HepG2 (cell line): Measurements from ENCODE around the gene ETV6. TPM values are rescaled to one million over a fixed set of nuclear protein-coding genes. Genes with fewer than 3 reads are reported as not detected.

ENCODE experiments used
- ARHGAP35 ChIP-seq: sonication (generic); formaldehyde crosslinking; IDR thresholded peaks from 2 replicates; pipeline ENCODE4 v1.9.0; 2022; ENCODE audit warnings: mild to moderate bottlenecking, inconsistent platforms, moderate library complexity, missing genetic modification reagents, borderline replicate concordance
- DNMT3B ChIP-seq: conservative IDR thresholded peaks from 2 replicates; pipeline ENCODE4 v1.6.1; 2016; ENCODE audit warnings: missing biosample characterization, control low read depth
- MIER2 ChIP-seq: IDR thresholded peaks from 2 replicates; pipeline ENCODE4 v1.6.1; 2016; ENCODE audit warnings: missing biosample characterization, missing genetic modification reagents
- ZNF432 ChIP-seq: sonication (generic); formaldehyde crosslinking; IDR thresholded peaks from 2 replicates; pipeline ENCODE4 v1.5.0; 2020; ENCODE audit warnings: missing genetic modification reagents, mild to moderate bottlenecking, borderline replicate concordance
- ZNF557 ChIP-seq: sonication (generic); formaldehyde crosslinking; IDR thresholded peaks from 2 replicates; pipeline ENCODE4 v1.4.0; 2020; ENCODE audit warnings: missing genetic modification reagents
- ZNF776 ChIP-seq: sonication (generic); formaldehyde crosslinking; IDR thresholded peaks from 2 replicates; pipeline ENCODE4 v1.4.0; 2020; ENCODE audit warnings: mild to moderate bottlenecking, missing genetic modification reagents
- ZNF83 ChIP-seq: sonication (generic); formaldehyde crosslinking; IDR thresholded peaks from 2 replicates; pipeline ENCODE4 v1.4.0; 2020; ENCODE audit warnings: missing genetic modification reagents, mild to moderate bottlenecking, borderline replicate concordance
- polyA plus RNA-seq, 8 experiments: library from polyadenylated mRNA; depleted of rRNA in 3 of 8; stranded (reverse) in 7 of 8; unstranded in 1 of 8; fragments of >200 nt; fragmentation: Illumina TruSeq in 4 of 8; extraction: Trizol in 4 of 8; gene quantifications; 2 replicates each; pipeline versions ENCODE4 v1.2.1 to v1.2.3, GENCODE V29; 2011 to 2016; ENCODE audit warnings: low read depth in 4 of 8, missing spikeins in 1 of 8, mixed read lengths in 1 of 8; ENCODE audit not compliant: insufficient read depth in 1 of 8
- total RNA-seq, 5 experiments: library from RNA; depleted of rRNA; stranded (reverse); fragments of >200 nt; fragmentation: Illumina TruSeq; extraction: Trizol; gene quantifications; 2 replicates each; pipeline ENCODE4 v1.2.3, GENCODE V29; 2016; ENCODE audit warnings: low read depth in 1 of 5
- TF ChIP-seq, protein P1 (sequence below): sonication (generic); formaldehyde crosslinking; IDR thresholded peaks from 2 replicates; pipeline ENCODE4 v1.4.0; 2020; ENCODE audit warnings: missing genetic modification reagents
- TF ChIP-seq, protein P2 (sequence below): sonication (generic); formaldehyde crosslinking; IDR thresholded peaks from 2 replicates; pipeline ENCODE4 v1.4.0; 2020; ENCODE audit warnings: missing genetic modification reagents, borderline replicate concordance
- TF ChIP-seq, protein P3 (sequence below): sonication (generic); formaldehyde crosslinking; conservative IDR thresholded peaks from 2 replicates; pipeline ENCODE4 v1.8.0; 2022; ENCODE audit warnings: low read depth, missing genetic modification reagents
- TF ChIP-seq, protein P4 (sequence below): sonication (generic); formaldehyde crosslinking; IDR thresholded peaks from 2 replicates; pipeline ENCODE4 v1.4.0; 2020; ENCODE audit warnings: mild to moderate bottlenecking, missing genetic modification reagents
- TF ChIP-seq, protein P5 (sequence below): sonication (generic); formaldehyde crosslinking; IDR thresholded peaks from 2 replicates; pipeline ENCODE4 v1.5.0; 2020; ENCODE audit warnings: mild to moderate bottlenecking, missing genetic modification reagents, borderline replicate concordance

ETV6 gene
- total and polyA plus RNA-seq, 2 of the 13 experiments (the other 11 are each of a cell fraction or from before 2014, with no cell fraction given): 2.2 to 3.0 TPM

DNA sequence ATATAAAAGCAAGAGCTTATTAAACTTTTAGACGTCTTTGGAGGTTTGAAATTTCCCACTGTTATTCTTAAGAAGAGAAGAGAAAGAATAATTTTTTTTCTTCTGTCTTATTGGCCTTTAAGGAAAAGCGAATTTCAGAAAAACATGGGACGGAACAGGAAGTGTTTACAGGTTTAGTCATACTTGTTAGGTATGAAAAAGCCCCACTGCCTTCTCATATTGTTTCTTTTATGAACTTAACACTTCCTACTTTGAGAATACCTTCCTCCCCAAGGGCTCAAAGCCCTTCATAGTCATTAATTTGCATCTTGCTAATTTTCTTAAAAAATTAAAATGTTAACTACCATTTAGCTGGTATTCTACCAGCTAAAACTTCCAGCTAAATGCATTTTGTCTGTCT is 82.0 kb downstream of the ETV6 start (continued):
- TF ChIP-seq ZNF557 (CRISPR knock-in tag) (no peak), ZNF432 (CRISPR knock-in tag) (no peak), ZNF83 (no peak), MIER2 (no peak), ZNF776 (CRISPR knock-in tag) (no peak), DNMT3B (CRISPR knock-in tag) (no peak), ARHGAP35 (CRISPR knock-in tag) (no peak)
- TF ChIP-seq, protein P1, sequence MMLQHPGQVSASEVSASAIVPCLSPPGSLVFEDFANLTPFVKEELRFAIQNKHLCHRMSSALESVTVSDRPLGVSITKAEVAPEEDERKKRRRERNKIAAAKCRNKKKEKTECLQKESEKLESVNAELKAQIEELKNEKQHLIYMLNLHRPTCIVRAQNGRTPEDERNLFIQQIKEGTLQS (CRISPR knock-in tag): no peak
- TF ChIP-seq, protein P2, sequence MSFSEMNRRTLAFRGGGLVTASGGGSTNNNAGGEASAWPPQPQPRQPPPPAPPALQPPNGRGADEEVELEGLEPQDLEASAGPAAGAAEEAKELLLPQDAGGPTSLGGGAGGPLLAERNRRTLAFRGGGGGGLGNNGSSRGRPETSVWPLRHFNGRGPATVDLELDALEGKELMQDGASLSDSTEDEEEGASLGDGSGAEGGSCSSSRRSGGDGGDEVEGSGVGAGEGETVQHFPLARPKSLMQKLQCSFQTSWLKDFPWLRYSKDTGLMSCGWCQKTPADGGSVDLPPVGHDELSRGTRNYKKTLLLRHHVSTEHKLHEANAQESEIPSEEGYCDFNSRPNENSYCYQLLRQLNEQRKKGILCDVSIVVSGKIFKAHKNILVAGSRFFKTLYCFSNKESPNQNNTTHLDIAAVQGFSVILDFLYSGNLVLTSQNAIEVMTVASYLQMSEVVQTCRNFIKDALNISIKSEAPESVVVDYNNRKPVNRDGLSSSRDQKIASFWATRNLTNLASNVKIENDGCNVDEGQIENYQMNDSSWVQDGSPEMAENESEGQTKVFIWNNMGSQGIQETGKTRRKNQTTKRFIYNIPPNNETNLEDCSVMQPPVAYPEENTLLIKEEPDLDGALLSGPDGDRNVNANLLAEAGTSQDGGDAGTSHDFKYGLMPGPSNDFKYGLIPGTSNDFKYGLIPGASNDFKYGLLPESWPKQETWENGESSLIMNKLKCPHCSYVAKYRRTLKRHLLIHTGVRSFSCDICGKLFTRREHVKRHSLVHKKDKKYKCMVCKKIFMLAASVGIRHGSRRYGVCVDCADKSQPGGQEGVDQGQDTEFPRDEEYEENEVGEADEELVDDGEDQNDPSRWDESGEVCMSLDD (CRISPR knock-in tag): no peak
- TF ChIP-seq, protein P3, sequence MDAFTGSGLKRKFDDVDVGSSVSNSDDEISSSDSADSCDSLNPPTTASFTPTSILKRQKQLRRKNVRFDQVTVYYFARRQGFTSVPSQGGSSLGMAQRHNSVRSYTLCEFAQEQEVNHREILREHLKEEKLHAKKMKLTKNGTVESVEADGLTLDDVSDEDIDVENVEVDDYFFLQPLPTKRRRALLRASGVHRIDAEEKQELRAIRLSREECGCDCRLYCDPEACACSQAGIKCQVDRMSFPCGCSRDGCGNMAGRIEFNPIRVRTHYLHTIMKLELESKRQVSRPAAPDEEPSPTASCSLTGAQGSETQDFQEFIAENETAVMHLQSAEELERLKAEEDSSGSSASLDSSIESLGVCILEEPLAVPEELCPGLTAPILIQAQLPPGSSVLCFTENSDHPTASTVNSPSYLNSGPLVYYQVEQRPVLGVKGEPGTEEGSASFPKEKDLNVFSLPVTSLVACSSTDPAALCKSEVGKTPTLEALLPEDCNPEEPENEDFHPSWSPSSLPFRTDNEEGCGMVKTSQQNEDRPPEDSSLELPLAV (CRISPR knock-in tag): no peak
- TF ChIP-seq, protein P4, sequence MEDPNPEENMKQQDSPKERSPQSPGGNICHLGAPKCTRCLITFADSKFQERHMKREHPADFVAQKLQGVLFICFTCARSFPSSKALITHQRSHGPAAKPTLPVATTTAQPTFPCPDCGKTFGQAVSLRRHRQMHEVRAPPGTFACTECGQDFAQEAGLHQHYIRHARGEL (CRISPR knock-in tag): no peak
- TF ChIP-seq, protein P5, sequence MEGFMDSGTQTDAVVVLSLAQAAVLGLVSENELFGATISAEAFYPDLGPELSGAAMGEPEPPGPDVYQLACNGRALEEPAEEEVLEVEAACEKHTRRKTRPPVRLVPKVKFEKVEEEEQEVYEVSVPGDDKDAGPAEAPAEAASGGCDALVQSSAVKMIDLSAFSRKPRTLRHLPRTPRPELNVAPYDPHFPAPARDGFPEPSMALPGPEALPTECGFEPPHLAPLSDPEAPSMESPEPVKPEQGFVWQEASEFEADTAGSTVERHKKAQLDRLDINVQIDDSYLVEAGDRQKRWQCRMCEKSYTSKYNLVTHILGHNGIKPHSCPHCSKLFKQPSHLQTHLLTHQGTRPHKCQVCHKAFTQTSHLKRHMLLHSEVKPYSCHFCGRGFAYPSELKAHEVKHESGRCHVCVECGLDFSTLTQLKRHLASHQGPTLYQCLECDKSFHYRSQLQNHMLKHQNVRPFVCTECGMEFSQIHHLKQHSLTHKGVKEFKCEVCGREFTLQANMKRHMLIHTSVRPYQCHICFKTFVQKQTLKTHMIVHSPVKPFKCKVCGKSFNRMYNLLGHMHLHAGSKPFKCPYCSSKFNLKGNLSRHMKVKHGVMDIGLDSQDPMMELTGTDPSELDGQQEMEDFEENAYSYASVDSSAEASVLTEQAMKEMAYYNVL (CRISPR knock-in tag): no peak
